K562 treated with DMSO at 1 percent for 24 hours (cell line): ENCODE data around the gene RAB33A. TPM values are rescaled to one million over a fixed set of nuclear protein-coding genes. Genes with fewer than 3 reads are reported as not detected.

Experiments used
- total RNA-seq: library from RNA; unstranded; fragments of 300-600 nt; gene quantifications from 2 replicates; pipeline ENCODE4 v1.2.3, GENCODE V29; 2022; ENCODE audit warnings: low read depth; ENCODE audit not compliant: insufficient read depth

RAB33A gene
- 0.64 TPM in 1 of 2 replicates, not detected in the other for total RNA-seq

DNA sequence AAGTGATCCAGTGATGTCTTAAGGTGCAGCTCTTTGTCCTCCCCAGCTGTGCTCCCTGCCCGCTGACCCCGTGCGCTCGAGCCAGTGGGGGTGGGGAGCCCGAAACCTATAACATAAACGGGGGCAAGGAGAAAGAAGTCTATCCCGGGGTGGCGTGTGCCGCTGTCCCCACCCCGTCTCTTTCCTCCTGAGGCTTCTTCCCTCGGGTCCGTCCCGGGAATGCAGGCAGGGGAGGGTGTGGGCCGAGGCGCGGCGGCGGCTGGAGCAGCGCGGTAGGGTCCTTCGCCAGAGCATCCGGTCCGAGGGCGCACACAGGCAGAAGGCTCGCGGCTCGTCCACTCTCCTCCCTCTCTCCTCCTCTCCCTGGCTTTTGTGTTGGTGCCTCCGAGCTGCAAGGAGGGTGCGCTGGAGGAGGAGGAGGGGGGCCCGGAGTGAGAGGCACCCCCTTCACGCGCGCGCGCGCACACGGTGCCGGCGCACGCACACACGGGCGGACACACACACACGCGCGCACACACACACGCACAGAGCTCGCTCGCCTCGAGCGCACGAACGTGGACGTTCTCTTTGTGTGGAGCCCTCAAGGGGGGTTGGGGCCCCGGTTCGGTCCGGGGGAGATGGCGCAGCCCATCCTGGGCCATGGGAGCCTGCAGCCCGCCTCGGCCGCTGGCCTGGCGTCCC, at the start of gene RAB33A:
Gene RAB33A (plus strand): TSS at position 517 of the 681 bp plus-strand sequence. CDS start 101 bp downstream, at position 618.

GRCh38 chrX:130165703-130166502, 5.9 kb upstream of the RAB33A start, which contains the start of gene AIFM1:
Gene AIFM1 (minus strand): TSS chrX:130165841. CDS start chrX:130165656, 185 bp downstream.

Other genes starting within 250 kb of the RAB33A start
- gene BCORL1, start 189.3 kb upstream of the RAB33A start, total RNA-seq, result 14.8 and 19.9 TPM in 2 replicates
- gene ELF4, start 61.5 kb upstream of the RAB33A start, total RNA-seq, result 53.3 and 55.1 TPM in 2 replicates
- gene AIFM1, start 6.1 kb upstream of the RAB33A start, total RNA-seq, result 79.2 and 82.7 TPM in 2 replicates
- gene ZNF280C, start 96.9 kb downstream of the RAB33A start, total RNA-seq, result 2.0 and 2.4 TPM in 2 replicates
- gene SLC25A14, start 168.0 kb downstream of the RAB33A start, total RNA-seq, result 9.4 and 16.6 TPM in 2 replicates
- not detected in 2 replicates for gene GPR119, start 213.7 kb downstream of the RAB33A start, total RNA-seq
- 23.9 and 25.8 TPM in 2 replicates for gene RBMX2, start 230.0 kb downstream of the RAB33A start, total RNA-seq